ENCODE results near the gene SPRED1.
"Not testable (repeated sequence)": the region's sequence is repeated elsewhere in the genome, so short reads cannot be mapped to it uniquely, and the experiment has no call there.

The SPRED1 gene

DNA sequence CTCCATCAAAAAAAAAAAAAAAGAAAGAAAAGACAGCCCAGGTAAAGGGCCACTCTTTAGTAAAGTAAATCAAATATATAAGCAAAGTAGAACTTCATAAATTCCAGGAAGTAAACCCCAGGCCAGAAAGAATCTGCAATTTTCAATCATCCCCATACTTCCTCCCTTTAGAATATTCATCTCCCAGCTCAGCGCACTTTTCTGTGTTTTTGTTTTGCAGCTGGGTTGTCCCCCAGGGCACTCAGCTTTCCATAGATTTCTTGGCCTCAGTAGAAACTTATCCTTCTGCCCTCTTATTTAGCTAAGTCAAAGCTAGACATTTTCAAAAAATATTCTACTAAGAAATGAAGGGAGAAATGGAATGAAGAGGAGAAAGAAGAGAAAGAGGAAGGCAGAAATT is 24.0 kb upstream of the SPRED1 start:
- POLR2A ChIA-PET (ENCODE audit: low non-redundant PET), result no interaction called here
- no peak overlapping the region for H3K27ac ChIP-seq
- no peak for DNase-seq (ENCODE audit: low spot score)
- TF ChIP-seq, protein P1, sequence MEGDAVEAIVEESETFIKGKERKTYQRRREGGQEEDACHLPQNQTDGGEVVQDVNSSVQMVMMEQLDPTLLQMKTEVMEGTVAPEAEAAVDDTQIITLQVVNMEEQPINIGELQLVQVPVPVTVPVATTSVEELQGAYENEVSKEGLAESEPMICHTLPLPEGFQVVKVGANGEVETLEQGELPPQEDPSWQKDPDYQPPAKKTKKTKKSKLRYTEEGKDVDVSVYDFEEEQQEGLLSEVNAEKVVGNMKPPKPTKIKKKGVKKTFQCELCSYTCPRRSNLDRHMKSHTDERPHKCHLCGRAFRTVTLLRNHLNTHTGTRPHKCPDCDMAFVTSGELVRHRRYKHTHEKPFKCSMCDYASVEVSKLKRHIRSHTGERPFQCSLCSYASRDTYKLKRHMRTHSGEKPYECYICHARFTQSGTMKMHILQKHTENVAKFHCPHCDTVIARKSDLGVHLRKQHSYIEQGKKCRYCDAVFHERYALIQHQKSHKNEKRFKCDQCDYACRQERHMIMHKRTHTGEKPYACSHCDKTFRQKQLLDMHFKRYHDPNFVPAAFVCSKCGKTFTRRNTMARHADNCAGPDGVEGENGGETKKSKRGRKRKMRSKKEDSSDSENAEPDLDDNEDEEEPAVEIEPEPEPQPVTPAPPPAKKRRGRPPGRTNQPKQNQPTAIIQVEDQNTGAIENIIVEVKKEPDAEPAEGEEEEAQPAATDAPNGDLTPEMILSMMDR (conservative IDR thresholded peaks at IDR 0.05; ENCODE audit: low read depth), result no peak
- CTCF ChIA-PET, result interaction anchor here (0.7 kb wide), 2 partner anchors 15 to 157 kb away, joined by 3 to 9 read pairs; no protein-coding TSS in a partner anchor

GRCh38 chr15:38229705-38230310 is 22.8 kb upstream of the SPRED1 start:
- H3K27ac ChIP-seq, result no peak overlapping the region
- POLR2A ChIA-PET (ENCODE audit: low non-redundant PET), result no interaction called here
- TF ChIP-seq, protein P1 (conservative IDR thresholded peaks at IDR 0.05; ENCODE audit: low read depth), result no peak
- CTCF ChIA-PET, result no interaction called here
- DNase-seq (ENCODE audit: low spot score), result no peak

DNA sequence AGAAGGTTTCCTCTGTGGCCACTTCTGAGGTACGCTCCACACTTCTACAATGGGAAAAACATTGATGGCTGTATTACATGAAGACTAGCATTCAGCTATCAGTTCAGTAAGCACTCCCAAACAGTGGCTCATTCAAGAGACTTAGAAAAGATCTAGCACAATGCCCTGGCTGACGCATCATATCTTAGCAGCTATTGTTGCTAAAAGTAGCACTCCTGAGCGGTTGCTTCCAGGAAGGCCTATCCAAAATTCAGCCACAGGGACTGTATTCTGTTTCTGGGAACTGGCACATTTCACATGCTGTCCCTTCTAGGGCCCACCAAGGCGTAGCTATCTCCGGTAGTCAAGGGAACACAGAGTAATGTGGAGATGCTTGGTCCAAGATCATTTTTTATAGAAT is 21.2 kb upstream of the SPRED1 start:
- CTCF ChIA-PET, result no interaction called here
- TF ChIP-seq, protein P1 (conservative IDR thresholded peaks at IDR 0.05; ENCODE audit: low read depth), result no peak

DNA sequence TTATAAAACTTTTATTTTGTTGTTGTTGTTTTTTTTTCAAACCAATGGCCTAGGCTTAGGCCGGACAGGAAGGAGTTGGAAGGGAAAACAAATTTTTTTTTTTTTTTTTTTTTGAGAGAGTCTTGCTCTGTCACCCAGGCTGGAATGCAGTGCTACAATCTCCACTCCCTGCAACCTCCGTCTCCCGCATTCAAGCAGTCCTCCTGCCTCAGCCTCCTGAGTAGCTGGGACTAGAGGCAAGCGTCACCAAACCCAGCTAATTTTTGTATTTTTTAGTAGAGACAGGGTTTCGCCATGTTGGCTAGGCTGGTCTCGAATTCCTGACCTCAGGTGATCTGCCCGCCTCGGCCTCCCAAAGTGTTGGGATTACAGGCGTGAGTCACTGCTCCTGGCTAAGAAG is 15.6 kb upstream of the SPRED1 start:
- H3K27ac ChIP-seq; DNase-seq (ENCODE audit: low spot score); CTCF ChIA-PET: not testable (repeated sequence)
- POLR2A ChIA-PET (ENCODE audit: low non-redundant PET), result interaction anchor here (0.7 kb wide), 1 partner anchor 79 kb away, joined by 3 read pairs; no protein-coding TSS in a partner anchor

More for the DNA sequence above, 21.2 kb upstream of the SPRED1 start:
- DNase-seq (ENCODE audit: low spot score), result no peak
- POLR2A ChIA-PET (ENCODE audit: low non-redundant PET), result no interaction called here
- H3K27ac ChIP-seq, result no peak overlapping the region

GRCh38 chr15:38238311-38238710 is 14.3 kb upstream of the SPRED1 start:
- CTCF ChIA-PET, result no interaction called here
- POLR2A ChIA-PET (ENCODE audit: low non-redundant PET), result no interaction called here

DNA sequence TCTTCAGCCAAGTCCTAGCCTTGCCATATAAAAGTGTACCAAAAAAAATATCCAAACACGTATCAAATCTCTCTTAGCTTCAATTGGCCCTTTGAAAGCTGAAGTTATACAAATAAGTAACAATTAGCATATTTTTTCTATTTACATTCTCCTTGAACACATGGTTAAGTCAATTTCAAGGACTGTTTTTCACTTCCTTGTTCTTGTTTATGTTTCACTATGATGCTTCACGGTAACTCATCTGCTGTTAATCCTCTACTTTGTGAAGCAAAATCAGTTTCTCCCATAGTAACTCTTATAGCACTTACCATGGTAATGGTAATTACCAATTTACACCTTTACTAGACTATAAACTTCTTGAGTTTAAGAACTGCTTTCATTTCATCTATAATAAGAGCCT is 10.6 kb upstream of the SPRED1 start:
- TF ChIP-seq, protein P1 (conservative IDR thresholded peaks at IDR 0.05; ENCODE audit: low read depth), result no peak
- H3K27ac ChIP-seq, result no peak overlapping the region
- ChIA-PET CTCF (interaction anchor here (1.2 kb wide), 1 partner anchor 9 kb away, joined by 3 read pairs; no protein-coding TSS in a partner anchor), POLR2A (ENCODE audit: low non-redundant PET) (no interaction called here)
- DNase-seq (ENCODE audit: low spot score), result no peak

More at GRCh38 chr15:38238311-38238710, 14.3 kb upstream of the SPRED1 start:
- no peak for DNase-seq (ENCODE audit: low spot score)
- H3K27ac ChIP-seq, result no peak overlapping the region
- TF ChIP-seq, protein P1 (conservative IDR thresholded peaks at IDR 0.05; ENCODE audit: low read depth), result no peak

- TF ChIP-seq, protein P1 (conservative IDR thresholded peaks at IDR 0.05; ENCODE audit: low read depth), result no peak
These were observed 9.2 kb upstream of the SPRED1 start for GRCh38 chr15:38243278-38244055.

More at GRCh38 chr15:38243278-38244055, 9.2 kb upstream of the SPRED1 start:
- no peak for DNase-seq (ENCODE audit: low spot score)
- no peak overlapping the region for H3K27ac ChIP-seq
- CTCF ChIA-PET, result interaction anchor here (0.5 to 1.2 kb wide), 2 partner anchors 8 to 10 kb away, joined by 3 read pairs; no protein-coding TSS in a partner anchor
- POLR2A ChIA-PET (ENCODE audit: low non-redundant PET), result no interaction called here

All from RWPE1 (cell line).